BLaER1 (cell line): ENCODE measurements around the gene SCN4A.
A peak's percentile ranks its signal among the peaks of the same experiment; 100 is the strongest.

Experiments used
- H3K27ac ChIP-seq: shearing (Covaris generic); formaldehyde crosslinking; 2 replicates; pipeline ENCODE4 v1.8.1; 2022
- H3K27me3 ChIP-seq: shearing (Covaris generic); formaldehyde crosslinking; 2 replicates; pipeline ENCODE4 v1.8.1; 2022
- H3K36me3 ChIP-seq: shearing (Covaris generic); formaldehyde crosslinking; 2 replicates; pipeline ENCODE4 v1.8.1; 2022
- H3K4me1 ChIP-seq: shearing (Covaris generic); formaldehyde crosslinking; 2 replicates; pipeline ENCODE4 v1.8.1; 2022
- H3K4me2 ChIP-seq: shearing (Covaris generic); formaldehyde crosslinking; 2 replicates; pipeline ENCODE4 v1.8.1; 2022
- H3K4me3 ChIP-seq: shearing (Covaris generic); formaldehyde crosslinking; 2 replicates; pipeline ENCODE4 v1.8.1; 2022
- H3K9ac ChIP-seq: shearing (Covaris generic); formaldehyde crosslinking; 2 replicates; pipeline ENCODE4 v1.8.1; 2022
- H3K9me3 ChIP-seq: shearing (Covaris generic); formaldehyde crosslinking; 2 replicates; pipeline ENCODE4 v1.8.1; 2022
- H4K20me1 ChIP-seq: shearing (Covaris generic); formaldehyde crosslinking; 2 replicates; pipeline ENCODE4 v1.8.1; 2022
- Cebpa-rat ChIP-seq: shearing (Covaris generic); IDR thresholded peaks from 2 replicates; pipeline ENCODE4 v1.8.1; 2022

Gene SCN4A

DNA sequence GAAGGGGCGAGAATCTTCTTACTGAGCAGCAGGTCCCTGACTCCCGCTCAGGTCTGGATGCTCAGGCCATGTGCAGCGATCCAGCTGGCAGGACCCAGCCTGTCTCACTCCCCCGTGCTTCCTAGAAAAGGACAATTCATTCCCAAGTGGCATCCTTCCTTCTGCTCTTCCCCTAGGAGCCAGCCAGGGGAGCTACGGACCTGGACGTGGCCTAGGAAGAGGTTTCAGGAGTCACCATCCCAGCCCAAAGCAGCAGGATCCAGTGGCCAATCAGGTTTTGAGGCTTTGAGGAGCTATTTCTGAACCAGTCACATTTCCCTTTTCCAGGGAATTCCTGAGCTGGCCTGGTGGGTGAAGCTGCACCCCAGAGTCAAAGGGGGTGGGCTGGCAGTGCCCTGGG, 32.8 kb downstream of the SCN4A start:
- no peaks in the 10 kb centered on the region for H3K27me3 ChIP-seq
- TF ChIP-seq Cebpa-rat, result no peak
- no peak overlapping the region for H3K9ac ChIP-seq
- no peaks in the 10 kb centered on the region for H4K20me1 ChIP-seq
- H3K36me3 ChIP-seq, result peaks cover 12% of the 10 kb centered on the region; the same call in 1 of the 2 replicates
- H3K4me1 ChIP-seq, result peaks cover 73% of the 10 kb centered on the region
- H3K9me3 ChIP-seq, result peaks cover 6% of the 10 kb centered on the region; the same call in 1 of the 2 replicates
- peak overlapping the region; percentile 47; the same call in 1 of the 2 replicates for H3K4me2 ChIP-seq
- H3K27ac ChIP-seq, result peak overlapping the region; percentile 62
- H3K4me3 ChIP-seq, result no peak overlapping the region

DNA sequence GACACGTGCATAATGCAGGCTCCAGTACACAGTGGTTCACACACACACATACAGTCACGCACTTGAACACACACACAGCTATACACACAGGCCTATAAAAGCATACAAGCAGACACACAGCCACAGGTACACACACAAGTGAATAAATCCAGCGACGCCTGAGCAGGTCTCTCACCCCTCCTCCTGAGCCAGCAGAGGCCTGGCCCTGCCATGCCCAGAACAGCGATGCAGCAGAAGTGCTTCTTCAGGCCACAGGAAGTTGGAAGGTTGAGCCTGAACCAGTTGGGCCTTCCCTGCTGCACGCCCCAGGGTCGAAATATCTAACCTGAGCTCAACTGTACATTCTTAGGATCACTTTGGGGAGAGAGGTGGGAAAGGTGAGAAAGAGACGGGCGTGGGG, 33.3 kb downstream of the SCN4A start:
- H3K9me3 ChIP-seq, result peaks cover 6% of the 10 kb centered on the region; the same call in 1 of the 2 replicates
- H3K27ac ChIP-seq, result peak overlapping the region; percentile 62
- H3K4me3 ChIP-seq, result no peak overlapping the region
- no peaks in the 10 kb centered on the region for H3K27me3 ChIP-seq
- no peaks in the 10 kb centered on the region for H4K20me1 ChIP-seq
- H3K4me1 ChIP-seq, result peaks cover 73% of the 10 kb centered on the region
- peak overlapping the region; percentile 47 for H3K4me2 ChIP-seq
- no peak for TF ChIP-seq Cebpa-rat
- H3K36me3 ChIP-seq, result peaks cover 12% of the 10 kb centered on the region; the same call in 1 of the 2 replicates
- H3K9ac ChIP-seq, result no peak overlapping the region; the same call in 1 of the 2 replicates

DNA sequence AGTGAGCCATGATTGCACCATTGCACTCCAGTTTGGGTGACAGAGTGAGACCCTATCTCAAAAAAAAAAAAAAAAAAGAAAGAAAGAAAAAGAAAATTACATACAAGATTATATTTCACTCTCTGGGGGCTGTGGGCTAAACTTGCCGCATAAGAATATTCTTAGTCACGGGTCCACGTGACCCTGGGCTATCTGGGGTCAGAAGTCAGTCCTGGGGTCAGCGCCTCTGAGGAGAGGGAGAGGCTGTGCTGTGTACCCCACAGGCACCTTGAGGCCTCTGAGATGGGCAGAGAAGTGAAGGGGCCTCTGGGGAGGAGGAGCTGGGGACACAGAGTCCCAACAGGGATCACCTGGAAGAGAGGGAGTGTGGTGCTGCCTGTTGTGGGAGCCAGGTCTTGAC, 34.8 kb downstream of the SCN4A start:
- H3K4me3 ChIP-seq, result no peak overlapping the region
- H3K27ac ChIP-seq, result peak overlapping the region; percentile 62
- H3K9ac ChIP-seq, result peak overlapping the region; percentile 49
- H3K4me1 ChIP-seq, result peaks cover 77% of the 10 kb centered on the region
- peaks cover 6% of the 10 kb centered on the region; the same call in 1 of the 2 replicates for H3K9me3 ChIP-seq
- H4K20me1 ChIP-seq, result no peaks in the 10 kb centered on the region
- H3K27me3 ChIP-seq, result no peaks in the 10 kb centered on the region
- no peak for TF ChIP-seq Cebpa-rat
- H3K4me2 ChIP-seq, result peak overlapping the region; percentile 47
- peaks cover 12% of the 10 kb centered on the region; the same call in 1 of the 2 replicates for H3K36me3 ChIP-seq

DNA sequence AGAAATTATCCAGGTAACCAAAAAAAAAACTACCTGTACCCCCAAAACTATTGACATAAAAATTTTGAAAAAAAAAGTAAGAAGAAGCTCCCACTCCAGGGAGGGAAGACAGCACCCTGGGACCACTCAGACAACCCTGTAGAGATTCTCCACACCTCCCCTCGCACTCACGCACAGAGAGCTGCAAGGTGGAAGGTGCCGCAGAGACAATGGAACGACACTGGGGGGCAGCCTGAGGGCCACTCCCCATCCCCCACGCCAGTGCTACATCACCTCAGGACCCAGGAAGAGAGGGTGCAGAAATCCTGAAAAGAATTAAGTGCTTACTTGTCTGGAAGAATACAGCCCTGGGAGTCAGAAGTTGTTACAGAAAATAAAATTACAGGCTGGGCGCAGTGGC, 35.4 kb downstream of the SCN4A start:
- Histone ChIP-seq H3K4me2 (peak overlapping the region; percentile 4), H3K27ac (no peak overlapping the region), H3K9ac (no peak overlapping the region), H3K27me3 (no peaks in the 10 kb centered on the region), H3K4me3 (no peak overlapping the region), H3K36me3 (peaks cover 9% of the 10 kb centered on the region; the same call in 1 of the 2 replicates), H3K9me3 (peaks cover 6% of the 10 kb centered on the region; the same call in 1 of the 2 replicates), H4K20me1 (no peaks in the 10 kb centered on the region), H3K4me1 (peaks cover 83% of the 10 kb centered on the region)
- no peak for TF ChIP-seq Cebpa-rat

DNA sequence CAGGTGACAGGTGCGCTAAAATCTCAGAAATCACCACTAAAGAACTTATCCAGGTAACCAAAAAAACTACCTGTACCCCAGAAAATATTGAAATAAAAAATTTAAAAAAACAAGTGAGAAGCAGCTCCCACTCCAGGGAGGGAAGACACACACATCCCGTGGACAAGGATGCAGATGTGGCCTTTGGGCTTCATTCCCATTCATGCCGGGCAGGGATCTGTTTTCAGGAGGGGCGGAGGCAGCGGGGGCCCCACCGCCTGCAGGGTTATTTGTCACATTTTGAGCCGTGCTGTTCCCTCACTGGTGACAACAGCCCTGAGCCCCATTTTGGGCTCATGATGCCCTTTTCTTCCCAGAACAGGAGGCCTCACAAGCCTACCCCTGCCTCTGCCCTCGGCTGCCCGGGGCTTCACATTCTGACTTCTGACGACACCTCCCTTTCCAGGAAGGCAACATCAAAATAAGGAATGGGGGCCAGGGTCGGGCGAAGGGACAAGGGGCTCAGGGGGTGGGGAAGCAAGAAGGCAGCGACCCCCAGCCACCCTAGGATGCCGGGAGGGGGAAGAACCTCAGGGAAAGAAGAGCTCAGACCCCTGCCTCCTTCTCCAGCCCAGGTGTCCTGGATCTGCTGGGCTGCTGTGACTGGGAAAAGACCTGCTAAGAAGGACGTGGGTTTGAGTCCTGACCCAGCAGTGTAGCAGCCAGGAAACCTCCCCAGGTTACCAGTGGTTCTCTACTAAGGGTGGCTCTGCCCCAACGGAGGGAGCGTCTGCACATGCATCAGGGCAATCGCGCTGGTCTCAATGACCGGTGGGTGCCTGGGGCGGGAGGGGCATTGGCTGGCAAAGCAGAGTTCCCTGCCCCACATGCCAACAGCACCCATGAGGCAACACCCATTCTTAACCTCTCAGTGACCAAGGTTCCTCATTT, 38.3 kb downstream of the SCN4A start:
- no peak overlapping the region for H3K4me3 ChIP-seq
- peak overlapping the region; percentile 97; the same call in 1 of the 2 replicates for H3K27ac ChIP-seq
- no peak overlapping the region for H3K9ac ChIP-seq
- peaks cover 20% of the 10 kb centered on the region for H4K20me1 ChIP-seq
- TF ChIP-seq Cebpa-rat, result no peak
- no peaks in the 10 kb centered on the region for H3K9me3 ChIP-seq
- H3K36me3 ChIP-seq, result peaks cover 13% of the 10 kb centered on the region
- peak overlapping the region; percentile 99 for H3K4me2 ChIP-seq
- H3K27me3 ChIP-seq, result no peaks in the 10 kb centered on the region
- H3K4me1 ChIP-seq, result peaks cover 88% of the 10 kb centered on the region

DNA sequence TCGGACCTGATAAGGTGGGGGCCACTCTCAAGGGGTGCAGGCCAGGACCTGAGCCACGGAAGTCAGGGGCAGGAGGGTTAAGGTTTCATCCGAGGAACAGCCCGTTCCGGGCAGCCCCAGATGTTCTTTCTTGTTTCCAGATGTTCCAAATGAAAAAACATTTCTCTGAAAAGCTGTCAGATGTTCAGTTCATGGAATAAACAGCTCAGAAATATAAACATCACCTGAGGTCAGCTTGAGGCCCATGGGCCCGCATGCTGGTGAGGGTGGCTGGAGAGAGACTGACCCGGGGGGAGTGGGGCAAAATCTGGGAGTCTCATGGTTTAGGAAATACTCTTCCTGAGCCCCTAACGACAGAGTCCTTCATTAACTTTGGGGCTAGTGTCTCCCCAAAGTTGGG, 39.1 kb downstream of the SCN4A start:
- Histone ChIP-seq H3K4me2 (peak overlapping the region; percentile 99), H3K4me3 (0 out of 2 replicates have a peak overlapping the region, but pooled peaks have one; percentile 90), H3K27ac (peak overlapping the region; percentile 97), H3K36me3 (peaks cover 21% of the 10 kb centered on the region), H3K27me3 (no peaks in the 10 kb centered on the region), H3K9ac (peak overlapping the region; percentile 94; the same call in 1 of the 2 replicates), H3K9me3 (no peaks in the 10 kb centered on the region), H4K20me1 (peaks cover 29% of the 10 kb centered on the region), H3K4me1 (peaks cover 88% of the 10 kb centered on the region)
- no peak for TF ChIP-seq Cebpa-rat

DNA sequence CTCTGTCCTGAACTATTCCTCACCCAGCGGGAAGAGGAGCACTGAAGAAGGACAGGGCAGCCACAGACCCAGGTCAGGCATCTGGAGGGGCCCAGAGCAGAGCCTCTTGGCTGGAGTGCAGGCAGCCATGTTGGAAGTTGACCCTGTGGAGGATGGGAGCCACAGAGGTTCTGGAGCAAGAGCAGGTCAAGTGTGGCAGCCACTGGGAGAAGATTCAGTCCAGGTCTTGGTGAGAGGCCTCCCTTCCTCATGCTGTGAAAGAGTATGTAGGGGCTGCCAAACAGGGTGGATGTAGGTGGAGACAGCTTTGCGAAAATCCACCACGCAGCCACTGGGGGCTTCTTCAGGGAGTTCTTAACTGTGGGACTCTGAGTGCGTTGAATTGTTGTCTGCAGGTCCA, 40.0 kb downstream of the SCN4A start:
- no peaks in the 10 kb centered on the region for H3K27me3 ChIP-seq
- no peaks in the 10 kb centered on the region for H3K9me3 ChIP-seq
- H4K20me1 ChIP-seq, result peaks cover 36% of the 10 kb centered on the region
- H3K4me3 ChIP-seq, result peak overlapping the region; percentile 90
- H3K9ac ChIP-seq, result peak overlapping the region; percentile 94
- H3K27ac ChIP-seq, result peak overlapping the region; percentile 97
- peak overlapping the region; percentile 99 for H3K4me2 ChIP-seq
- peaks cover 30% of the 10 kb centered on the region for H3K36me3 ChIP-seq
- TF ChIP-seq Cebpa-rat, result no peak
- H3K4me1 ChIP-seq, result peaks cover 88% of the 10 kb centered on the region

DNA sequence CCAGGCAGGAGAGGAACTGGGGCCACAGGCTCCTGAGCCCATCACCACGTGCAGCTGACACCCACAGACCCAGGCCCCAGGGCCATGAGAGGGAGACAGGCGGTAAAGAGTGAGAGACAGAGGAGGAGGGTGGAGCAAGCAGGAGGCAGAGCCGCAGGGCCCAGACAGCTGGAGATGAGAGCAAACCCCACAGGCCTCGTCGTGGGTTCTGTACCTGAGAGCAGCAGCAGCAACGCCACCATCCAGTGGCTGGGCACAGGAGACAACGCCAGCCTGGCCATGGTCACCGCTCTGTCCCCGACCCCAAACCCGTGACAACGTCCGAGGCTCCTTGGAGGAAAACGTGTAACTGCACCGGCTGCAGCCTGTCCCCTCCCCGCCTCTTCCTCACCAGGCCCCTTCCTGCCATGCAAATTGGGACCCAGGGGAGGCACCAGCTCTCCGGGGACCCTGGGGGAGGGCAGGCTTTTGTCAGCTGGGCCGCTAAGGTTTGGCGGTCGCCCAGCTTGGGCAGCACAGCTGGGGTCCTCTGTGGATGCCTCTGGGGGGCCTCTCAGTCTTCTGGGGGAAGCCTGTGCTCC, 40.6 kb downstream of the SCN4A start, which contains the start of gene CD79B:
Gene CD79B, minus strand, starts transcription at position 351 of the 581 bp plus-strand sequence. Its CDS starts 70 bp downstream, at position 281.
- Histone ChIP-seq H3K9ac (peak within 1 kb of the TSS; percentile 94), H3K4me2 (peak within 1 kb of the TSS; percentile 99), H3K4me1 (peaks cover 88% of the 10 kb centered on the region), H3K27ac (peak within 1 kb of the TSS; percentile 97), H3K9me3 (no peaks in the 10 kb centered on the region), H3K27me3 (no peaks in the 10 kb centered on the region), H4K20me1 (peaks cover 39% of the 10 kb centered on the region), H3K4me3 (peak within 1 kb of the TSS; percentile 90), H3K36me3 (peaks cover 30% of the 10 kb centered on the region)
- no peak for TF ChIP-seq Cebpa-rat

DNA sequence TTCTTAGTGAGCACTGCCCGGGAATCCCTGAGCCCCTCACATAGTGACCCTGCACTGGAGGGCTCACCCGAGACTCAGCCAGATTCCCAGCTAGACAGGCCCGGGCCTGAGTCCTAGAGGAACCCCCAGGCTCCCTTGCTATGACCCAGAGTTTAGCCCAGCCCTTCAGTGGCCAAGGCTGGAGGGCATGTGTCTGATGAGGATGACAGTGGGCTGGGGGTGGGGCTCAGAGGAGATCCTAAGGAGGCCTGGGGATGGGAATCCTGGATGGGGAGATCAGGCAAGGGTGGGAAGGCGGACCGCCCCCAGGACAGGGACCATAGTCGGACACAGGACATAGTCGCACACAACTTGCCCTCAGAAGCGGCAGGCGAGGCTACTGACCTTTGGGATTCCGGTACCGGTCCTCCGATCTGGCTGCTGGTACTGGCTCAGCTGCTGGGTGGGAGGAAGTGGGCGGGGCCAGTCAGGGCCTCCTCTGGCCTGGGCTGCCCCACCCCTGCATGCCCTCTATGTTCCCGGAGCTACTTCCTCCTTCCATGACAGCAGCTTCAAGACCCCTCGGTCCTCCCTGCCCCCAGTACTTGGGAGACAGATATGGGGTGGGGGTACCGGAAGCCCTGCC, 41.7 kb downstream of the SCN4A start:
- peak overlapping the region; percentile 94 for H3K9ac ChIP-seq
- H3K4me3 ChIP-seq, result peak overlapping the region; percentile 90
- peaks cover 88% of the 10 kb centered on the region for H3K4me1 ChIP-seq
- H3K27me3 ChIP-seq, result no peaks in the 10 kb centered on the region
- H3K9me3 ChIP-seq, result no peaks in the 10 kb centered on the region
- H4K20me1 ChIP-seq, result peaks cover 39% of the 10 kb centered on the region
- H3K27ac ChIP-seq, result peak overlapping the region; percentile 97
- peaks cover 30% of the 10 kb centered on the region for H3K36me3 ChIP-seq
- TF ChIP-seq Cebpa-rat, result no peak
- peak overlapping the region; percentile 99 for H3K4me2 ChIP-seq
